HG03378 (cell line): ENCODE measurements around the gene GAS2L1.
A peak's percentile ranks its signal among the peaks of the same experiment; 100 is the strongest.

Source experiments
- ATAC-seq: cut with Tn5 transposase; IDR thresholded peaks from one replicate; pipeline ENCODE4 v1.9.1; 2021; ENCODE audit warnings: mild to moderate bottlenecking, moderate library complexity; ENCODE audit not compliant: unreplicated experiment

GAS2L1 gene

GRCh38 chr22:29306175-29306834 is at the start of gene GAS2L1:
GAS2L1 (plus strand) TSS chr22:29306650; CDS start chr22:29308106, 1,456 bp downstream.
- ATAC-seq, result no peak

- no peak for ATAC-seq
Observed at GRCh38 chr22:29257751-29258181, 48.7 kb upstream of the GAS2L1 start.

- no peak for ATAC-seq
Observed at GRCh38 chr22:29258407-29259252, 47.8 kb upstream of the GAS2L1 start.

GRCh38 chr22:29259253-29259899 is 47.1 kb upstream of the GAS2L1 start:
- ATAC-seq, result no peak

- no peak for ATAC-seq
Observed at GRCh38 chr22:29260031-29260560, 46.4 kb upstream of the GAS2L1 start.

- ATAC-seq, result no peak
Observed at GRCh38 chr22:29260601-29261315, 45.7 kb upstream of the GAS2L1 start.

- ATAC-seq, result no peak
Observed at GRCh38 chr22:29263791-29264276, 42.6 kb upstream of the GAS2L1 start.

GRCh38 chr22:29265305-29265704 is 41.1 kb upstream of the GAS2L1 start:
- ATAC-seq, result no peak

GRCh38 chr22:29265929-29266328 is 40.5 kb upstream of the GAS2L1 start:
- no peak for ATAC-seq

GRCh38 chr22:29266564-29267461 is 39.6 kb upstream of the GAS2L1 start:
- no peak for ATAC-seq

- ATAC-seq, result peak; percentile 15
Observed at GRCh38 chr22:29267462-29267857, 39.0 kb upstream of the GAS2L1 start.

GRCh38 chr22:29267858-29268510 is 38.5 kb upstream of the GAS2L1 start, which contains the start of the genes EWSR1 and RHBDD3:
EWSR1 (plus strand) TSS chr22:29268268; CDS start chr22:29268337, 69 bp downstream.
RHBDD3 (minus strand) TSS chr22:29267981; CDS start chr22:29265626, 2,355 bp downstream.
- ATAC-seq, result peak; percentile 70

- ATAC-seq, result peak; percentile 18
Observed at GRCh38 chr22:29268511-29269229, 37.8 kb upstream of the GAS2L1 start.

GRCh38 chr22:29269230-29269604 is 37.2 kb upstream of the GAS2L1 start:
- ATAC-seq, result no peak

- no peak for ATAC-seq
Observed at GRCh38 chr22:29269731-29270474, 36.5 kb upstream of the GAS2L1 start.

- ATAC-seq, result no peak
Observed at GRCh38 chr22:29270475-29271271, 35.8 kb upstream of the GAS2L1 start.

GRCh38 chr22:29272624-29273023 is 33.8 kb upstream of the GAS2L1 start:
- ATAC-seq, result no peak
